Sciatic nerve (tissue), 2 donors: ENCODE data around the gene ENOX1. TPM values are rescaled to one million over a fixed set of nuclear protein-coding genes. Genes with fewer than 3 reads are reported as not detected.
A peak's percentile ranks its signal among the peaks of the same experiment; 100 is the strongest.

Experiments
- ATAC-seq: fragments of 200-7000 bp; cut with Tn5 transposase; one replicate; pipeline ENCODE4 v1.9.1; 2020; ENCODE audit warnings: mild to moderate bottlenecking, moderate library complexity
- DNase-seq: peaks from one replicate; pipeline ENCODE4 v3.0.0-alpha.2; 2020; ENCODE audit warnings: low spot score
- intact Hi-C: fragments of 100-400 bp; cut with DNase I; formaldehyde crosslinking; loops from one replicate; pipeline ENCODE4 v1.14.2; 2022
- total RNA-seq: library from RNA; stranded (reverse); fragmentation: NEBNext Ultra II Directional; extraction: Animal tissue kit (Norgen Biotek cat#: 25700); gene quantifications from one replicate; pipeline ENCODE4 v1.2.1, GENCODE V29; 2021
- donor health status: DM: no; HTN: no; CAD: no.
- donor health status: DM: no; HTN: no; CAD: no.

The ENOX1 gene
- total RNA-seq, 1 donor from 2014 or later, result 4.3 TPM

DNA sequence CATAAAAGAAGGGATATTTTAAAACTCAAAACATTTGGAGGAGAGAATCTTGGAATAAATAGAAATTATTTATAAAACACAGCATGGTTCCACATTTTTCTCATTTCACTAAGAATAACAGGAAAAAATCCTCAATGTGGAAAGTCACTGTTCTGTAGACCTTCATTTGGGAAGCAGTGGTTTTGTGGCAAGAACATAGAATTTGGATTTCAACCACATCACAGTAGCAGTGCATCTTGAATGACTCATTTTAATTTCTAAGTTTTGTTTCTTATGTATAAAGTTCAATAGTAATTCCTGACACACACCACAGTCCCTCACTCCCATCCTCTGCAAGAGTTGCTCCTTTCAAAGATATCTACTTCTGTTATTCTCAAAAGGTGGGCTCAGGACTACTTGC is 264.0 kb downstream of the ENOX1 start:
- intact Hi-C loops, result no loop called here
- DNase-seq (no peak), ATAC-seq (no peak)

DNA sequence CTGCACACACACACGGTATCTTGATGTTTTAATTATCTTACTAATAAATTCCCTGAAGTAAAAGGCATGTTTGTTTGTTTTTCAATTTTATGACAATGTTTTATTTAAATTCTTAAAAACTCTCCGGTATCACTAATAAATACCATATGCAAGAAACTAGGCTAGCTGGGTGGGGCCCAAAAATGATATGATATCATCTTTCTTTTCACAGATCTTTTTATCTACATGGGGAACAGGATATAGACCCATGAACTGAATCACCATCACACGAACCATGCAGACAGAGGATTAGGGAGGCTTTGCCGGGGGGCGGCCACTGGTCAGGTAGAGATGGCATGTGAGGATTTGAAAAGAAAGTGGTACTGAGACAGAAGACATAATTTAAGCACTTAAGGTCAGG is 266.4 kb downstream of the ENOX1 start:
- DNase-seq (no peak), ATAC-seq (no peak)
- intact Hi-C loops, result no loop called here

DNA sequence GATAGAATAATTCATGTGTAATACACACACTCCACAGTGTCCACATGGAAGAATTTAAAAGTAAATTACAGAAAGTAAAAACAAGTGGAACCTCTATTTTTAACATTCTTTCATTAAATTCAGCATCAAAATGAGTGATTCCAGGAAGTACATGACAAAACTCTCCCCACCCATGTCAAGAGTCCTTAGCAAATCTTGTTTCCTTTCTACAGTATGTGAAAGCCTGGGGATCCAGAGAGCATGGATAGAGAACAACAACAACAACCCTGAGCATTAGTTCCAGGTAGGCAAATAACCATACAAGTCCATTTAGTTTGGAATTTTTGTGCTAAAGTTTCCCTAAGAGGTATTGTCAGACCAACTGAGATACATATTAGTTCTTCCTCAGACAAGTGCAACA is 267.9 kb downstream of the ENOX1 start:
- intact Hi-C loops, result no loop called here
- ATAC-seq, result no peak
- no peak for DNase-seq

DNA sequence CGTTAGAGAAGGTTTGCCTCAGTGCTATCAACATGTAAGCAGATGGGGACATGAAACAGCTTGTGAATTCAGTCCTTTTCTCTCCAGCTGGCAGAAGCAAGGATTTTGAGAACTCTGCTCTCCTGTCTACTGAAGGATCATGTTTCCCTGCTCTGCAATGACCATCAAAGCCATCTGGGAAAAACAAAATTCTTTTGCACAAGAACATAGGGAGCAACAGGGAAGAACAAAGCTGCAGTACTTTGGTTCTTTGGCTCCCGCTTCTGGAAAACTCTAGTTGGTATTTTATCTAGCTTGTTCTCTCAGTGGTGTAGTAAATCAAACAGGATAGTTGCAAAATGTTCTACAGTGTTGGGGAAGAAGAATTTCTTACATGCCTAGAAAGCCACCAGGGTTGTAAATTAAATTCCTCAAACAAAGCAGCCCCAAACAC is 270.4 kb downstream of the ENOX1 start:
- intact Hi-C loops, result no loop called here
- ATAC-seq (peak; percentile 96), DNase-seq (no peak)

DNA sequence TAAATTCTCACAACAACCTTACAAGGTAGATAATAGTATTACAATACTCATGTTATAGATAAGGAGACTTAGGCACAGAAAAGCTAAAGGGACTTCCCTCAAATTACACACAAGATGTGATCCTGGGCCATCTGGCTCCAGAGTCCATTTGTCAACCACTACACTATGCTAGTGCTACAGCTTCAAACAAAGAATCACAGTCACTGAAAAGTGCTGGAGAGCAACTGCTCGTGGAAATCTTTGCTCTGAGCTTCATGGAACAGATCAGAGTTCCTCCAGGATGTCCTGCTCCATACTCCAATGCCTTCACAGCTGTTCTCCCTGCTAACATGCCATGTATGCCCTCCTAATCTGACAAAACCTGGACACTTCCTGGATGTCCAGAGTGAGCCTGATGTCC is 271.2 kb downstream of the ENOX1 start:
- ATAC-seq (no peak), DNase-seq (no peak)
- intact Hi-C loops, result no loop called here

DNA sequence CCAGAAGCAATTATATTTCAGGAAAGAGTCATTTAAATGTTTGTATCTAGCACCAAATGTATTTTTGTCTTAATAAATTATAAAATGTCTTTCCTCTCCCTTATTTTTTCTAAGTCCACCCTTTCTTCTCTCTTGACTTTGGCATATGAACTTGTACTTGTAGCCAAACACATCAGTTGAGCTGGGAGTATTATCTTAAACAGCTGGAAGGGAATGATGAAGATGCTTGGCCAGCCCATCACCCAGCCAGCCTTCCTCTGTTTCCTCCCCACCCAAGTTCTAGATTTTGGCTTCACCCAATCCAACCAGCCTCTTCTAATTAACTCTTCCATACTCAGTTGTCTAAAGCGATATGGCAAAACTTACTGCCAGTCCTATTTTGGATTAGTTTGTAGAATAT is 272.5 kb downstream of the ENOX1 start:
- ATAC-seq (no peak), DNase-seq (no peak)
- intact Hi-C loops, result no loop called here

DNA sequence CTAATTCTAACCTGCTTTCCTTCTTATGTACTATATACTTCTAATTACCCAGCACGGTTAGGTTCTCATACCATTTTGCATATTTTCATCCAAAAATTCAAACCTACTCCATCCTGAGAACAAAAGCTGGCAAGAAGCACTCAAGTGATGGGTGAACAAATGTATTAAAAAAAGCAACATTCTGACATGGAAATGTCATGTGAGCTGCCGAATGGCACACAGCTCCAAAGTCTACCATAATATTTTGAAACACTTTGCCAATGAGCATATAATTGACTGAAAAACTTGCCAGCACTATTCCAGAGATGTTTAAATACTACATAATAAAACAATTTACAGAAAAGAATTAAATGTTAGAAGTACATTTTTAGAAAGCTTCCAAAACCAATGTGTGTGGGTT is 274.6 kb downstream of the ENOX1 start:
- ATAC-seq, result no peak
- no peak for DNase-seq
- intact Hi-C loops, result no loop called here

DNA sequence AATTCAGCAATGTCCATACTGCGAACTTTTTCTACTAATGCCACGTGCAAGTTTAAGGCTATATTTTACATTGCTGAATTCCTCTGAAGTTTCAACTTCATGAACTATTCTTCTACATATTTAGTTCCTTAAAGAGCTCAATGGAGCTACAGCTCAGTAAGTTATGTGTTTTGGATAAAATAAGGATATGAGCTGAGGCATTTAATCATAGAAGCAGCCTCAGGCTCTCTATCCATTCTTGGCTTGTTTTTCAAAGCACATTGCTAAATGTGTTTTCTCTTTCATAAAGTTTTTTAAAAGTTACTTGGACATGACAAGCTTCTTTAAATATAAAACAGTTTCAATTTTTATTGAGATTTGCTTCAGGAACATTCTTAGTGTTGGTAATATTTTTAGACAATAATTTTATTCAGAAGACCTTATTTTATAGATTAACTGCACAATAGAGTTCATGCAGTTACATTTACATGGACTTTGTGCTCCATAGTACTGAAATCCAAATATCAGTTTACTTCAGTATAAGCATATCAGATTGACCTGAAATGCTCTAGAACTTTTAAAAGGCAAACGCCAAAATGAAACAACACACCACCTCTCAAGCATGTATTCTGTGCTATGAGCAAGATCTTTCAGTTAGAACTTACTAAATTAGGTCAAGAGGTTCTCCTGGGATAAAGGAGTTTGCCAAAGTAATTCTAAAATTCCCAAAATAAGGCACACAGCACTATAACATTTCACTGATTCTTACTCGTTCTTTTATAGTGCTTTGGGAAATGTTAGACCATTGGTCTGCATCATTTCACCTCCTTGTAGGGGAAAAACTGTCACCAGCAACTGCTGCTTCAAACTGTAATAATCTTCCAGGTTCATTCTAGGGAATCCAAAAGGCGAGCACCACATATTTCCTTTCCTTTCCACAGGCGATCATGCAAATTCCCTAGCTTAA is 275.5 kb downstream of the ENOX1 start:
- DNase-seq (no peak), ATAC-seq (no peak)
- intact Hi-C loops, result no loop called here

DNA sequence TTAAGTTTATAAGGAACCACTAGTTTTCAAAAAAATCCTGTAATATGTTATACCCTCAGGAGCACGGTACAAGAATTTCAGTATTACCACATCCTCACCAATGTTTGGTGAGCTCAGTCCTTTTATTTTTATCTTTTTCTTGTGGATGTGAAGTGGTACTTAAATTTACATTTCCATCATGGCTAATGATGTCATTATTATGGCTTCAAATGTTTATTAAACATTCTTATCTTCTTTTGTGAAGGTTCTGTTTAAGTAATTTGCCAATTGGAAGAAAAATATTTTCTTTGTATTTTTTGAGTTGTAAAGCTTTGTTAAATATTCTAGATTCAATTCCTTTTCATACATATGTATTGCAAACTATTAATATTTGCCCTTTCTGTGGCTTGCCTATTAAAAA is 291.0 kb downstream of the ENOX1 start:
- DNase-seq (no peak), ATAC-seq (no peak)
- intact Hi-C loops, result no loop called here

DNA sequence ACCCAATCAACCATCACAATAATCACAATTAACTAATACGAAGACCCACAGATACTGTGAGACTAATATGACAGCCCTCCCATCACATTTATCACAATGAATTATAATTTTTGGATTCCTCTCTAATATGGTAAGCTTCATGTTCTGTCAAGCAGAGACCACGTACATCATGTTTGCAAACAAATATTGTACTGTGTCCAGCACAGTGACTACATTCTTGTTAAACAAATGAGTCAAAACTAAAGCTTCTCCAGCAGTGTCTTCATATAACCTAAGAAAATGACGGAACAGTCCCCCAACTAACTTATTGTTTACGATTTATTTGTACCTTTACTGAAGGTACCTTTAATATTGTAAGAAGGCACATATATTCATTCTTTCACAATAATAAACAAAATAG is 292.6 kb downstream of the ENOX1 start:
- ATAC-seq, result no peak
- no peak for DNase-seq
- intact Hi-C loops, result no loop called here

DNA sequence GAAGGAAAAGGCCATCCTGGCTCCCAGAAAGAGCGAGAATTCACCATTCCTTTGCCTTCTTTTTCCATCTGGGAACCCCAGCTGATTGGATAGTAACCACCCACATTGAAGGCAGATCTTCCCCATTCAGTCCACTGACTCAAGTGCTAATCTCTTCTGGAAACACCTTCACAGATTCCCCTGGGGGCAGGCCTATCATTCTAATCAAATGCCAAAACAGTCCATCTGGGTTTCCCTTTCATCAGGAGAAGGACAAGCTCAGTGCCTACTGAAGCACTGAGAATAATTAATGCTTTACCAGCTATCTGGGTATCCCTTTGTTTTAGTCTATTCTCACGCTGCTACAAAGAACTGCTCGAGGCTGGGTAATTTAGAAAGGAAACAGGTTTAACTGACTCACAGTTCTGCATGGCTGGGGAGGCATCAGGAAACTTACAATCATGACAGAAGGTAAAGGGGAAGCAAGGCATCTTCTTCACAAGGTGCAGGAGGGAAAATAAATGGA is 293.2 kb downstream of the ENOX1 start:
- intact Hi-C loops, result no loop called here
- DNase-seq (no peak), ATAC-seq (no peak)

DNA sequence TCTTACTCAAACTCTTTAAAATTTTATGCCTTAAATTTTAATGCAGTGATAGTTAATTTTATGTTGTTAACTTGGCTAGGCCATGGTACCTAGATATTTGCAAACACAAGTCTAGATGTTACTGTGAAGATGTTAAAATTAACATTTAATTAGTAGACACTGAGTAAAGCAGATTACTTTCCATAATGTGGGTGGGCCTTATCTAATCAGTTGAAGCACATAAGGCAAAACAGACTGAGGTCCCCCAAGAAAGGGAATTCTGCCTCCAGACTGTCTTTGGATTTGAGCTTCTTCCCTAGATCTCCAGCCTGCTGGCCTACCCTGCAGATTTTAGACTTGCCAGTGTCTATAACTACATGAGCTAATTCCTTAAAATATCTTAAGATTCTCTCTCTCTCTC is 294.0 kb downstream of the ENOX1 start:
- intact Hi-C loops, result no loop called here
- DNase-seq (no peak), ATAC-seq (no peak)

DNA sequence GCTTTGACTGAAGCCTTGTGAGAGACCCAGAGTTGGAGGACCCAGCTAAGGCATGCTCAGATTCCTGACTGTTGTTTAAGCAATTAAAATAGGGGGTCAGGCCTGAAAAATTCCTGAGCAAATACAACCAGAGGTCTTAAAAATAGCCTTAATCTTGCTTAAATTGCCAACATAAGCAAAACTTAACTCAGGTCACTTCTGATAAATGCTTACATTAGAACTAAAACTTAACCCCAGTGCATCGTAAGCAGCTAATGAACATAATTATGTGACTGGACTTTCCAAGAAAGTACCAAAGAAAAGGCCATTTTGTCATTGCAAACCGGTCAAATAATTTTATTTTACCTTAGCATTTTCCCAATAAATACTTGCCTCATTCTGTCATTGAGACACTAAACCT is 294.5 kb downstream of the ENOX1 start:
- ATAC-seq, result no peak
- intact Hi-C loops, result no loop called here
- DNase-seq, result no peak

DNA sequence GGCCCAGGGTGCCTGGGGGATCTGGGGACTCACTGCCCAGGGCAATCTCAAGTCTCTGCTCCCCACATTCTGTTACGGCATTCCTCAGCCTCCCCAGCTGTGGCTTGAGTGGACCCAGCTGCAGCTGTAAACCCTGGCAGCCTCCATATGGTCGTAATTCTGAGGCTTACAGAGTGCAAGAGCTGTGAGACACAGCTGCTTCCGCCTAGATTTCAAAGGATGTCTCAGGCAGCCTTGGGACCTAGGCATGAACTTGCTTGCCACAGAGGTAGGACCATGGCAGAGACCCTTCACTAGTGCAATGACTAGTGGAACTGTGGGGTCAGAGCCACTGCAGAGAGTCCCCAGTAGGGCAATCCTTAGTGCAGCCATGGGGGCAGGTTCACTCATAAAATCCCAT is 297.5 kb downstream of the ENOX1 start:
- no peak for DNase-seq
- no peak for ATAC-seq
- intact Hi-C loops, result no loop called here

DNA sequence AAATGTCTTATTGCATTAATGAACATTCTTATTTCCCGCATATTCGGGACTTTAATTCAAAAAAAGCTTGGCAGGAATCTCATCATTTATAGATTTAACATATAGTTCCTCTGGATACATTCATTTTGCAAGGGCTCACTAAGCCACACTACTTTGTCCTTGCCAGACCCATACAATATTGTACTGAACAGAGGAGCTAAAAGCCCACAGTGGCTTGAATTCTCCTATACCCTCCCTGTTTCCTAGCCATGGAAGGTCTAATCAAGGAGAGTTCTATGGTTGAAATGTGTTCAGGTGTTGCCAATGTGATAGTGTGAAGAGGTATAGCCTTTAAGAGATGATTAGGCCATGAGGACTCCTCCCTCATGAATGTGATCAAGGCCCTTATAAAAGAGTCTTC is 298.9 kb downstream of the ENOX1 start:
- DNase-seq, result no peak
- intact Hi-C loops, result no loop called here
- ATAC-seq, result no peak

DNA sequence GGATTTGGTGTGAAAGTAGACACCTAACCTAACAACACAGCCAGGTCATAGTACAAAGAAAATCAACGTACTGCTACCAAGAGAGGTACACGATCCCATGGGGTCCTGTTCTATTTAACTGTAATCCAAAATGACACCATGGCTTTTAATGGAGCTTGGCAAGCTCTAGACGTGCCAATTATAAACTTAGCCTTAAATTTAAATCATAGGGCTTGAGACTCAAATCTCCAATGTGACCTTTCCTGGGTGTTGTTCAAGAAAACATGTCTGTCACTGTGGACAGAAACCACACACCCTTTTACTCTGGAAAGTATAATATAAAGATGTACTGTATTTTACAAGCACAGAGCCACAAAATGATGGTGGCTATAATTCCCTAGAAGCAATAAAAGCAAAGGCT is 299.3 kb downstream of the ENOX1 start:
- DNase-seq, result no peak
- intact Hi-C loops, result no loop called here
- no peak for ATAC-seq

DNA sequence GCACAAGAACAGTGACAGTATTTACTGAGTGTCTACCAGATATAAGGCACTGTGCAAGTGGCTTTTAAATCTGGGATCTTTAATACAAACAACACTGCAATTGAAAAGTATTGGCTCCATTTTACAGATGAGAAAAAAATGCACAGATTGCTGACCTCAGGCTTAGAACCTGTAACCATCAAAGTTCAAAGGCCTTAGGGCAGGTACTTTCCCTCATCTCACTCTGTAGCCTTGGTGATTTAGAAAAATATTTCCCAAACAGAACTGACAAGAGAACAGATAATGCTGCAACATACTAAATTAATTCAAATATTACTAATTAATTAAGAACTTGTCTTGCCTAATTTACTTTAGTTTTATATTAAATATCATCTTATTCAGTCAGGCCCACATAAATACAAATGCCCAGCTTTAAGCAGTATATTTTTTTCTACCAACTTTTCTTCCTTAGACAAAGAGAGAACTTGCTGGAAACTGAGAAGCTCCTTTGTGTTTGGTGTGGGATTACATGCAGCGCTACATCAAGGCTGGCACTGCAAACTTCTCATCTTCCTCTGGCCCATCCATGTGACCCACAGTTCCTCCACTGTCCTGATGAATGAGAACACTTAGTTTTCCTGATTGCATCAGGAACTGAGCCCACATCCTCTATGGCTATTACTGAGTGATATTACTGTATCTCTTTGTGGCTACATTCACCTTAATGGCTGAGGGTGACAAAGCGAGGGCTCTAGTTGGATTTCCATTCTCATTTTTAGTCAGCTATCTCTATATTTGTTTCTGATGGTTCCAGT is 302.1 kb downstream of the ENOX1 start:
- intact Hi-C loops, result no loop called here
- no peak for DNase-seq
- peak; percentile 62 for ATAC-seq

DNA sequence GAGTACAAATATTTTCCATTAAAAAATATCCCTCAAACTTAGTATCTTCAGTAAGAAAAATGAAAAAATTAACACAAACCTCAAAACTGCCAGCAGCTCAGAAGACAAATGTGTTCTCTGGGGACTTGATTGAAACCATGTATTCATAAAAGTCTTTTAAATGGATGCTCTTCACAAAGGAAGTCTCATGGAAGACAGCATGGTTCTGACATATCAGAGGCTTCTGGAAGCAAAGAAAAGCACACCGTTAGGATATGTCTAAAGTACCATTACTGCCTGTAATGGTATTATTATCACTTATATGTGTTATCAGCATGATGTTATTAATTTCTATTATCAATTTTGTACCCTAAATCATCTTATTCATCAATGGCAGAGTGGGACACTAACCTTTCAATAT is 302.8 kb downstream of the ENOX1 start:
- intact Hi-C loops, result no loop called here
- ATAC-seq (no peak), DNase-seq (no peak)

DNA sequence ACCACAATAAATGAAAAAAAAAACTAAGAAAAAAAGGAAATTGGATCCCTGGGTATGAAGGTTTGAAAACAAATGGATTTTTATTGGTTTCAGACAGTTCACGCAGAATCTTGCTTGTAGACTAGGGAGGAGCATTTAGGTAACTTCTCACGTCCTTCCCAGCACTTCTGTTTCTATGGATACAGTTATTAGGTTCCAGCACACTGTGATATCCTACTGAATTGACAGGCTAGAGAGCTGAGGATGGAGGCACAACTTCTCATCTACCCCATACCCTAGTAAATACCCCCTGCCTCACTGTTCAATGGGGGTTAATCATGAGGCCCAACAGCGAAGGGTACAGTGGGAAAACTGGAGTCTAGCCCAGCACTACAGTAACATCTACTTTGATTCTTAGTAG is 304.1 kb downstream of the ENOX1 start:
- intact Hi-C loops, result no loop called here
- no peak for ATAC-seq
- no peak for DNase-seq

DNA sequence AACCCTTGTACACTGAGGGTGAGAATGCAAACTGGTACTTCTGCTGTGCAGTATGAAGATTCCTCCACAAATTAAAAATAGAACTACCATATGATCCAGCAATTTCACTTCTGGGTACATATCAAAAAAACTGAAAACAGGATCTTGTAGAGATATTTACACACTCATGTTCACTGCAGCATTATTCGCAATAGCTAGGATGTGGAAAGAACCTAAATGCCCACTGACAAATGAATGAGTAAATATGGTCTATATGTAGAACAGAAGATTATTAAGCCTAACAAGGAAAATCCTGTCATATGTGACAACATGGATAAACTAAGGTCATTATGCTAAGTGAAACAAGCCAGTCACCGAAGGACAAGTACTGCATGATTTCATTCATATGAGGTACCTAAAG is 304.7 kb downstream of the ENOX1 start:
- ATAC-seq (no peak), DNase-seq (no peak)
- intact Hi-C loops, result no loop called here
